GM18508 (cell line): Measurements from ENCODE around the gene ABHD1.
"Not testable (repeated sequence)": the region's sequence is repeated elsewhere in the genome, so short reads cannot be mapped to it uniquely, and the experiment has no call there.

Source experiments
- ATAC-seq: cut with Tn5 transposase; IDR thresholded peaks from one replicate; pipeline ENCODE4 v1.9.1; 2021; ENCODE audit warnings: moderate number of reproducible peaks; ENCODE audit not compliant: insufficient read depth, unreplicated experiment

ABHD1 gene

DNA sequence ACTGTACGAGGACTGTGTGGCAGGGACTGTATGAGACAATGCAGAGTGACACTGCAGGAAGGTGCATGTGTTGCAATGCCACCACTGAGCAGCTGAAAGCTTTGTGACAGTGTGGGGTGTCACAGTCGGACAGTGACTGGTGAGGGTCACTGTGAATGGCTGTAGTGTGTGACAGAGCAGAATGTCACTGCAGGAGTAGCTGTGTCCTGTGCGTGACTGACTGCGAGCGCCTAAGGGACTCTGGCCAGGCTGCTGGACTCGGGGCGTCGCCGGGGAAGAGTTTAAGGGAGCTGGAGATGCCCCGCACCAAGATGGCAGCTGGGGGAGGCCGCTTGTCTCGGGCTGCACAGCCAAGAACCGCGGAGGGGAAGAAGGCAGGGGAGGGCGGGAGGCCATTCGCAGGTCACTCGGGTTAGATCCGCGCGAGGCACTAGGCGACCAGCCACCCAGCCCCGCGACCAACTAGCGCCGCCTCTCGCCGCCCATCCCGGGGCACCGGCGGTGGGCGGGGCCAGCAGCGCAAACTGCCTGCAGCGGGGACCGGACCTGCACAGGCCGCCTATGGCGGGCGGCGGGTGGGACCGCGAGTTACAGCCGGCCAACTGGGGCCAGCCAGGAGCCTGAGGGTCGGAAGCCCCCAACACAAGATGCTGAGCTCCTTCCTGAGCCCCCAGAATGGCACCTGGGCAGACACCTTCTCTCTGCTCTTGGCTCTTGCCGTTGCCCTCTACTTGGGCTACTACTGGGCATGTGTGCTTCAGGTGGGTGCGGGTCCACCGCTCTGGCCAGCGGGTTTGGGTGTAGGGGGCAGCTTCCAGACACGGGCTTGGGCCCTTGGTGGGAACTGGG lies at the start of gene ABHD1:
TSS of gene ABHD1 (plus strand) at position 514 of the 849 bp plus-strand sequence. CDS start at position 648, 134 bp downstream.
- ATAC-seq = no peak

DNA sequence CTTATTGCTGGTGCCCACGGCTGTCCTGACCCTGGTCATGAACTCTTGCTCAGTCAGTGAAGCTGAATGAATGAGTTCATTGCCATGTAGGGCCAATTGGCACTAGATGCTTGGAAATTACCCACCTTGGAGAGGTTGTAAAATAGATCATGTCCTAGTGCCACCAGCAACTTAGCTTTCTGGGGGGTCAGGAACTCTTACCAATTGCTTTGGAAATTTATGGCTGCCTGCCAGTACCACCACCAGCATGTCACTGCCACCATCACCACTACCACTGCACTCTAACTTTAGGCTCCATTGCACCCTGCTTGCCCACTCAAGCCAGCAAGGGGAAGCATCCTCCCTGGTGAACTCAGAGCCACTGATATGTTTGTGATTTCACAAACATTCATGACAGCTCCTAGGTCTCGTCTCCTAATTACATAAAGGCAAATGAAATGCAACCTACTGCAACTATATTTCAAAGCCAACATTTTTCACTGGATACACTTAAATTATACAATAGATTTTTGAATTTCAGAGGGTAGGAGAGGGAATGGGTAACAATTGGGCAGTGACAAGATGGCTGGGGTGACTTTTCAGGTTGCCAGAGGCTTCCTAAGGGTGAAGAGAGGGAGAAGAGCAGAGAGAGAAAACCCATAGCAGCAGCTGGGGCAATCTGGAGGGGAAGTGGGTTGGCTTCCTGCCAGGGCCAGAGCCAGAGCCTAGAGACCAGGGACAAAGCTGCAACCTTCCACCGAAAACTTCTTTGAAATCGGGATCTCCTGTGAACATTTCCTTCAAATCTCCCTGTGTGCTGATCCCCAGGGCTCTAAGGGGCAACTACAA lies 48.7 kb upstream of the ABHD1 start:
- ATAC-seq = no peak

DNA sequence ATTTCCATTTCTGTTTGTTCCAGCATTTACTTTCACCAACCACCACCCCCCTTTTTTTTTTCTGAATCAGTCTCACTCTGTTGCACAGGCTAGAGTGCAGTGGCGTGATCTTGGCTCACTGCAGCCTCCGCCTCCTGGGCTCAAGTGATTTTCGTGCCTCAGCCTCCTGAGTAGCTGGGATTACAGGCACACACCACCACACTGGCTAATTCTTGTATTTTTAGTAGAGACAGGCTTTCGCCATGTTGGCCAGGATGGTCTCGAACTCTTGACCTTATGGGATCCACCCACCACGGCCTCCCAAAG lies 48.1 kb upstream of the ABHD1 start:
- not testable (repeated sequence) for ATAC-seq

DNA sequence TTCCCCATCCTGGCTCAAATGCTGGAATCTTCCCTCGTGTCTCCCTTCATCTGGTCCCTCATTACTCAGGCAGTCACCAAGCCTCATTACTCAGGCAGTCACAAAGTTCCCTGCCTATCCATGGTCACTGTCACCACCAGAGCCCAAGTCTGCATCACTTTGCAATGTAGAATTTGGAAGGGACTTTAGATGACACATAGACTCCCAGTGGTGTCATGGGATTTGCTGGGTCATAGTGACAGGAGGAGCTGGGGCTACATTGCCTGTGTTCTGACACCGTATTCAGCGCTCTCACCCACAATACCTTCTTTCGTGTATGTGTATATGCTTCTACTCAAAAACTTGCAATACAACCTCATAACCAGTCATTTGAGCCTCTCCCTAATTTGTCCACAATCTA lies 47.3 kb upstream of the ABHD1 start:
- ATAC-seq = no peak

DNA sequence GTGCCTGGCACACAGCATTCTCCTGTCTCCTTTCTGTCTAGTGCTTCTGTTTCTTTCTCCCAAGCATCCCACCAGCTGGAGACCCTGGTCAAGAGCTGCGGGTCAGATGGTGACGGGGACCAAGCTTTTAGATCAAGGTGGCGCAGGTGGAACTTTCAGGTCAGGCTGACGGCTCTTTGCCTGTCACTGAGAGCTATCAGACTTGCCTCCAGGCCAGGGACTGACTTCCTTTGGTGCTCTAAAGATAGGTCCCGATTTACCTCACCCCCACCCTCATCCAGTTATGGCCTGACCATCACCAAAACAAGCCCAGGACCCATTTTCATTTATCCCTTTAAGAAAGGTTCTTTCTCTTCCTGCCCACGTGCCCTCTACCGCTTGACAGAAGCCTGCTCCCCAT lies 46.4 kb upstream of the ABHD1 start:
- no peak for ATAC-seq

DNA sequence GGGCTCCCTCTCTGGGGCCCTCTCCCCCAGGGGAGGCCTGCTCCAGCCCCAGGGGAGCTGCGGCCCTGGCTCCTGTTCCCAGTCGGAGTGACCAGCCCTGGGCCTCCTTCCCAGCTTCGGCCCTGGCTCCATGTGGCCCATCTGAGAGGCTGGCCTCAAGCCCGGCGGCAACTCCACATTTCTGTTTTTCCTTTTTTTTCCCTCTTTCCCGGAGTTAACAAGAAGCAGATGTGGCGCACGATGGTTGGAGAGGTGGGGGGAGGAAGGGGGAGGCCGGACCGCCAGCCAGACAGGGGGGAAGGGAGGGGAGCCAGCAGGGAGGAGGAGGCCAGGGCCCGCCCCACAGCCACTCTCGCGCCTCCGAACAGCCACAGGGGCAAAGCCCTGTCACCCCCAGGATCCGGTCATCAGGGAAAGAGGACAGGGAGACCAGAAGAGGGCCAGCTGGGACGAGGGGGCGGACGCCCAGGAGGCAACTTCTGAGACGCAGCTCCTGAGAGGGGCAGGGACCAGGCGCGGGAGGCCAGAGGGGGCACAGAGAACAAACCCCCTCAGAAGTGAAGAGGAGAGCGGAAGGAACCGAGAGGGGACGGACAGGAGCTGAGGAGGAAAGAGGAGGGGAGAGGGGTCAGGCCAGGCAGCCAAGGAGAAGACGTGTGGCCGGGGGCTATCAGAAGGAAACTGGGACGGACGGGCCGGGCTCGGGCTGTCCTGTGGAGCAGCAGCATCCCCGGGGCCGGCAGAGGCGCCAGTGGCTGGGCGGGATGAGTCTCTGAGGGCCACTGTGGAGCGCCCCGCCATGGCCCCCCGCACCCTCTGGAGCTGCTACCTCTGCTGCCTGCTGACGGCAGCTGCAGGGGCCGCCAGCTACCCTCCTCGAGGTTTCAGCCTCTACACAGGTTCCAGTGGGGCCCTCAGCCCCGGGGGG lies 45.1 kb upstream of the ABHD1 start, which contains the start of gene EMILIN1:
TSS of gene EMILIN1 (plus strand) at position 349 of the 928 bp plus-strand sequence. CDS start at position 800, 451 bp downstream.
- no peak for ATAC-seq

DNA sequence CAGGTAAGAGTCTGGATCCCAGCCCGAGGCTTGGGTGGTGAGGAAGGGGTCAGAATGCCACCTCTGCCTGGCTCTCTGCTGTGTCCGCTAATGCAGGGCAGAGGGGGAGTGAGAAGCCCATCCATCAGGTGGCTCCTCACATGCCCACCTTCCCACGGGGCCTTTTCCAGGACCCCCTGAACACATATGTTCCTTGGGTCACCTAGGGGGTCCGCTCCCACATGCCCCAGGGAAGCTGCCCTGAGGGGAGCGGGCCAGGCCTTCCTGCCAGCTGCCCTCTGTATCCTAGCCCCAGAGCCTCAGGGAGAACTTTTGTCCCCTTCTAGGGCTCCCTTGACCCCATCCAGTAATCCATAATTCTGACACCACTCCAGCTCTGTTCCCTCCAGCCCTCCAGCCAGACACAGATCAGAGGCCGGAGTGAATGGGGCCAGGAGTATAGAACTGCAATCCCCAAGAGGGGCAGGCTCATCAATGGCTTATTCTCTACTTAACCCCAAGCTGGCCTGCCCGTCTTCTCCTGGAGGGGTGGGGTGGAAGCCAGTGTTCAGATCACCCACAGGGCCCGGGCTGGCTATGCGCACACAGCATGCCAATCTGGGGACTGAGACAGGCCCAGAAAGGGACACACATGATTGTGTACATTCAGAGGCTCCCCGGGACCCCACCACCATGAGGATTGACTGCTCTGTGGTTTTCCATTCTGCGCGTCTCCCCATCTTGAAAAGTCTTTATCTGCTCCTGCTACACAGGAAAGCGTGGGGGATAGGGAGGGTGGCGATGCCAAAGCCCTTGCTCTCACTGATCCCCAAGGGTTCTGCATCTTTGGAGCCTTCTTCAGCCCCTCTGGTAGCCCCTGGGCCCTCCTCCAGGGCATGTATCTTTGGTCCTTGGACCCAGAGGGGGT lies 44.1 kb upstream of the ABHD1 start:
- ATAC-seq = no peak

DNA sequence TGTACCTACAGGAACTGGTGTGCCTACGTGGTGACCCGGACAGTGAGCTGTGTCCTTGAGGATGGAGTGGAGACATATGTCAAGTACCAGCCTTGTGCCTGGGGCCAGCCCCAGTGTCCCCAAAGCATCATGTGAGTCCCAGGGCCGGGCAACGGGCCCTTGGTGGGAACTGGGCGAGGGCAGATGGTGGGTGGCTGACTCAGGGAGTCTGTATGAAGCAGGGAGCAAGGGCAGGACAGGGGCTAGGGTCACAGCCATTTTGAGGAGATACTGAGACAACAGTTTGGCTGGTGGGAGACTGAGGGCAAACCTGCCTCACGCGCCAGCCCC lies 43.5 kb upstream of the ABHD1 start:
- ATAC-seq = no peak

DNA sequence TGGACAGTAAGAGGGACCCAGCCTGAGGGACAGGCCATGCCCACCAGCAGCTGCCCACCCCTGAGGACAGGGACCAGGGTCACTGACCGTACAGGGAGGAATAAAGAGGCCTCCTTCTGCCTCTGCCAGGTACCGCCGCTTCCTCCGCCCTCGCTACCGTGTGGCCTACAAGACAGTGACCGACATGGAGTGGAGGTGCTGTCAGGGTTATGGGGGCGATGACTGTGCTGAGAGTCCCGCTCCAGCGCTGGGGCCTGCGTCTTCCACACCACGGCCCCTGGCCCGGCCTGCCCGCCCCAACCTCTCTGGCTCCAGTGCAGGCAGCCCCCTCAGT lies 43.0 kb upstream of the ABHD1 start:
- no peak for ATAC-seq

DNA sequence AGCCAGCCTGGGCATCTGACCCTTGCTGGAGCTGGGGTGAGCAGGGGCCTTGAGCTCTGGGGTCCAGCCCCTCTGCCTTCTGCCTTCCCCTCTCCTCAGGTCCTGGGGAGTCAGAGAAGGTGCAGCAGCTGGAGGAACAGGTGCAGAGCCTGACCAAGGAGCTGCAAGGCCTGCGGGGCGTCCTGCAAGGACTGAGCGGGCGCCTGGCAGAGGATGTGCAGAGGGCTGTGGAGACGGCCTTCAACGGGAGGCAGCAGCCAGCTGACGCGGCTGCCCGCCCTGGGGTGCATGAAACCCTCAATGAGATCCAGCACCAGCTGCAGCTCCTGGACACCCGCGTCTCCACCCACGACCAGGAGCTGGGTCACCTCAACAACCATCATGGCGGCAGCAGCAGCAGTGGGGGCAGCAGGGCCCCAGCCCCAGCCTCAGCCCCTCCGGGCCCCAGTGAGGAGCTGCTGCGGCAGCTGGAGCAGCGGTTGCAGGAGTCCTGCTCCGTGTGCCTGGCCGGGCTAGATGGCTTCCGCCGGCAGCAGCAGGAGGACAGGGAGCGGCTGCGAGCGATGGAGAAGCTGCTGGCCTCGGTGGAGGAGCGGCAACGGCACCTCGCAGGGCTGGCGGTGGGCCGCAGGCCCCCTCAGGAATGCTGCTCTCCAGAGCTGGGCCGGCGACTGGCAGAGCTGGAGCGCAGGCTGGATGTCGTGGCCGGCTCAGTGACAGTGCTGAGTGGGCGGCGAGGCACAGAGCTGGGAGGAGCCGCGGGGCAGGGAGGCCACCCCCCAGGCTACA lies 41.4 kb upstream of the ABHD1 start:
- ATAC-seq = no peak

DNA sequence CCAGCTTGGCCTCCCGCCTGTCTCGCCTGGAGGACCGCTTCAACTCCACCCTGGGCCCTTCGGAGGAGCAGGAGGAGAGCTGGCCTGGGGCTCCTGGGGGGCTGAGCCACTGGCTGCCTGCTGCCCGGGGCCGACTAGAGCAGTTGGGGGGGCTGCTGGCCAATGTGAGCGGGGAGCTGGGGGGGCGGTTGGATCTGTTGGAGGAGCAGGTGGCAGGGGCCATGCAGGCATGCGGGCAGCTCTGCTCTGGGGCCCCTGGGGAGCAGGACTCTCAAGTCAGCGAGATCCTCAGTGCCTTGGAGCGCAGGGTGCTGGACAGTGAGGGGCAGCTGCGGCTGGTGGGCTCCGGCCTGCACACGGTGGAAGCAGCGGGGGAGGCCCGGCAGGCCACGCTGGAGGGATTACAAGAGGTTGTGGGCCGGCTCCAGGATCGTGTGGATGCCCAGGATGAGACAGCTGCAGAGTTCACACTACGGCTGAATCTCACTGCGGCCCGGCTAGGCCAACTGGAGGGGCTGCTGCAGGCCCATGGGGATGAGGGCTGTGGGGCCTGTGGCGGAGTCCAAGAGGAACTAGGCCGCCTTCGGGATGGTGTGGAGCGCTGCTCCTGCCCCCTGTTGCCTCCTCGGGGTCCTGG lies 40.7 kb upstream of the ABHD1 start:
- ATAC-seq = no peak

DNA sequence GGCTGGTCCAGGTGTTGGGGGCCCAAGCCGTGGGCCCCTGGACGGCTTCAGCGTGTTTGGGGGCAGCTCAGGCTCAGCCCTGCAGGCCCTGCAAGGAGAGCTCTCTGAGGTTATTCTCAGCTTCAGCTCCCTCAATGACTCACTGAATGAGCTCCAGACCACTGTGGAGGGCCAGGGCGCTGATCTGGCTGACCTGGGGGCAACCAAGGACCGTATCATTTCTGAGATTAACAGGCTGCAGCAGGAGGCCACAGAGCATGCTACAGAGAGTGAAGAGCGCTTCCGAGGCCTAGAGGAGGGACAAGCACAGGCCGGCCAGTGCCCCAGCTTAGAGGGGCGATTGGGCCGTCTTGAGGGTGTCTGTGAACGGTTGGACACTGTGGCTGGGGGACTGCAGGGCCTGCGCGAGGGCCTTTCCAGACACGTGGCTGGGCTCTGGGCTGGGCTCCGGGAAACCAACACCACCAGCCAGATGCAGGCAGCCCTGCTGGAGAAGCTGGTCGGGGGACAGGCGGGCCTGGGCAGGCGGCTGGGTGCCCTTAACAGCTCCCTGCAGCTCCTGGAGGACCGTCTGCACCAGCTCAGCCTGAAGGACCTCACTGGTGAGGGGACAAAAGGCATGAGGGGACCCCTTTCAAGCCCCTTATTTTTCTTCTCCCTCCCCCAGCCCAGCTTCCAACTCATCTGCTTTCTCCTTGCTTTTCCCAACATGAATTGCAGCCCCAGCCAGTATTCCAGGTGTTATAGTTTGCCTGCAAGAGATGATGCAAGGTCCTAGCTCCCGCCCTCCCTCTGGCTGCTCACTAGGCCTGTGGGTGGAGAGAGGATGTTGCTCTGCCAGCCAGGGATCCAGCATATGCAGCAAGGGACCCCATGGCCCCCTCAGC lies 40.0 kb upstream of the ABHD1 start:
- no peak for ATAC-seq

DNA sequence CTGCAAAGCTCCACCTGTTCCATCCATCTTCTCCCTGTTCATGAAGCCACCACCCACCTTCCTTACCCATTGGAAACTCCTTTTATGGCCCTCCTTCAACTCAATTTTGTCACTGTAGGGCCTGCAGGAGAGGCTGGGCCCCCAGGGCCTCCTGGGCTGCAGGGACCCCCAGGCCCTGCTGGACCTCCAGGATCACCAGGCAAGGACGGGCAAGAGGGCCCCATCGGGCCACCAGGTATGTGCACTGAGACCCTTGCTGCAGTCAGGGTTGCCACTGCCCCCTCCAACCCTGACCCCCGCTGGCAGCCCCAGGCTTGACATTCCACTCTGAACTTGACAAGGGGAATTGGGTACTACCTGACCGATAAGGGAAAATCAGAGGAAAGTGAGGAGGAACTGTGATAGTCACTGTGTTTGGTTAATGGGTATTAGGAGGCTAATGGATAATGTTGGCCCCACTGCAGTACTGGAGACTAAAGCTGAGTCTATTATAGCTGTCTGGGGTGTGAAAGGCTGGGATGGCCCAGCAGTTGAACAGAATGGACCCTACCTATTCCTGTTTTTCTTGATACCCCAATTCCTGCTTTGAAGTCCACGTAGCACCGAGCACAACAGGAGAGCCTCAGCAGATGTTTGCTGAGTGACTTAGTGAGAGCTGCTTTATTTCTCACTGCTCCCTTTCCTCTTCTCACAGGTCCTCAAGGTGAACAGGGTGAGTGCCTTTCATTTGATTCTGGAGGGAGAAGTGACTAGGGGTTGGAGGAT lies 39.1 kb upstream of the ABHD1 start:
- no peak for ATAC-seq

DNA sequence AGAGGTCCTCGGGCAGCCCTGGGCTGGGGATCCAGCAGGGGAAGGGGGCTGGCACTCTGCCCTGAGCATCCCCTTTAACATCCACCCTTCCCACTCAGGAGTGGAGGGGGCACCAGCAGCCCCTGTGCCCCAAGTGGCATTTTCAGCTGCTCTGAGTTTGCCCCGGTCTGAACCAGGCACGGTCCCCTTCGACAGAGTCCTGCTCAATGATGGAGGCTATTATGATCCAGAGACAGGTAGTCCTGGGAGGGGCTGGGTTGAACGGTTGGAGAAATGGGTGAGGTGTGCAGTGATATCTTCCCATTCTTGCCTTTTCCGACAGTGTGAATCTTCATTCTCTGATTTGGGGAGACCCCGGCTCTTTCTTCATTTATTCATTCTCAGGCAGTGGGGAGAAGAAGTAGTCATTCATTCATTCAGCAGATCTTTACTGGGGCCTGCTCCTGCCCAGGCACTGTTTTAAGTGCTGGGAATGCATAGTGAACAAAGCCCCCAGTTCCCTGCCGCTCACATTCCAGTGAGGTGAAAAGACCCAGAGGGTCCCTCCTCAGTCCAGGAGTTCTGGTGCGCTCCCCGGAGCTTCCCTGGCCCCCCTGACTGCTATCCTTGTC lies 38.4 kb upstream of the ABHD1 start:
- no peak for ATAC-seq

DNA sequence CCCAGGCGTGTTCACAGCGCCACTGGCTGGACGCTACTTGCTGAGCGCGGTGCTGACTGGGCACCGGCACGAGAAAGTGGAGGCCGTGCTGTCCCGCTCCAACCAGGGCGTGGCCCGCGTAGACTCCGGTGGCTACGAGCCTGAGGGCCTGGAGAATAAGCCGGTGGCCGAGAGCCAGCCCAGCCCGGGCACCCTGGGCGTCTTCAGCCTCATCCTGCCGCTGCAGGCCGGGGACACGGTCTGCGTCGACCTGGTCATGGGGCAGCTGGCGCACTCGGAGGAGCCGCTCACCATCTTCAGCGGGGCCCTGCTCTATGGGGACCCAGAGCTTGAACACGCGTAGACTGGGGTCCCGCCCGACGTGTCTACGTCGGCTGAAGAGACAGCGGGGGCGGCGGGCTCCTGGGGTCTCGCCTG lies 37.9 kb upstream of the ABHD1 start:
- ATAC-seq = no peak

DNA sequence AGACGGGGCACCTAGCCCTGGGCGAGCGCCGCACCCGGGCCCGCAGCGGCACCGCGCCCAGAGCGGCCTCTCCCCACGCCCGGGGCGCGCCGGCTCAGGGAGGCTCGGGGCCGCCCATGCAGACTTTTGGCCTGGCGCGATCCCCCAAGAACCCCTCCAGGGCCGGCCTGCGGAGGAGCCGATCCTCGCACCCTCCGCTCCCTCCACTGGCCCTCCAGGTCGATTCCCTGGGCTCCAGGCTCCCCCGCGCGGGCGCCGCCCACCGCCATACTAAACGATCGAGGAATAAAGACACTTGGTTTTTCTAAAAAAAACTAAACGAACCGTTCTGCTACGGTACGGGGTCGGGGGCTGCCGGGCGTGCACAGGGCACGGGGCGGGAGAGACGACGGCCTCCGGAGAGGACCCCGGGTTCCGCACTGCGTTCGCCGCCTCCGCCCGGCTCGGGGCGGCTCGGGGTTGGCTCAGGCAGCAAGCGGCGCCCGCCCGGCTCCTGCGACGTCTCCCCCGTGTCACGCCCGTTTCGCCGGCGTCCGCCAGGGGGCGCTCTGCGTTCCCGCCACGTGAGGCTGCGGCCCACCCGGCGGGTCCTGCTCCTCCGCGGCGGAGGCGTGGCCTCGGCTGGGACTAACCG lies 37.4 kb upstream of the ABHD1 start:
- no peak for ATAC-seq
